ENCODE results near the gene DHX38.
A peak's percentile ranks its signal among the peaks of the same experiment; 100 is the strongest.

DHX38 gene

GRCh38 chr16:72112906-72113615, 19.4 kb downstream of the DHX38 start:
- DNase-seq, result peak in 1 of 10 donors; percentile 82
- intact Hi-C loops (cut with DNase I), result no loop called here

- no peak for DNase-seq
- intact Hi-C loops (cut with DNase I), result no loop called here
Observed at GRCh38 chr16:72113616-72113945, 19.9 kb downstream of the DHX38 start.

DNA sequence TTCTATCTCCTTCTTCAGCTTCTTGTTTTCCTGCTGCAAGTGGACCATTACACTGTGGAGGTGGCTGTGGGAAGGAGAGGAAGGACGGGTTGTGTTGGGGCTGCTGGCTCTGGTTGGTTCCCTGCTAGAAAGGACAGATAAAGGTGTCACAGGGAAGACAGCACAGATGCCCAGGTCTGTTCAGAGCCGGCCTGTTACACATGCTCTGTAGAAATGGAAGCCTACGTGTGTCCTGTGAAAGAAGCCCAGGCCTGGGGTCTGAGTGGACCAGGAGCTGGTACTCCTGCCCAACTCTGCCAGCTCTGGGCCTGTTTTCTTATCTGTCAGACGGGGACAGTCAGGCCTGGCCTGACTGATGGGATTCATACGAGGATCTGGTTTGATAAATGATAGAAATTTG, 26.4 kb downstream of the DHX38 start:
- intact Hi-C loops (cut with DNase I), result loop anchor here (10.0 kb wide), 2 partner anchors 285 to 1755 kb away; no protein-coding TSS in a partner anchor
- DNase-seq, result no peak

GRCh38 chr16:72122308-72122707, 28.7 kb downstream of the DHX38 start:
- no peak for DNase-seq
- intact Hi-C loops (cut with DNase I), result loop anchor here (10.0 kb wide), 2 partner anchors 282 to 1752 kb away; no protein-coding TSS in a partner anchor

DNA sequence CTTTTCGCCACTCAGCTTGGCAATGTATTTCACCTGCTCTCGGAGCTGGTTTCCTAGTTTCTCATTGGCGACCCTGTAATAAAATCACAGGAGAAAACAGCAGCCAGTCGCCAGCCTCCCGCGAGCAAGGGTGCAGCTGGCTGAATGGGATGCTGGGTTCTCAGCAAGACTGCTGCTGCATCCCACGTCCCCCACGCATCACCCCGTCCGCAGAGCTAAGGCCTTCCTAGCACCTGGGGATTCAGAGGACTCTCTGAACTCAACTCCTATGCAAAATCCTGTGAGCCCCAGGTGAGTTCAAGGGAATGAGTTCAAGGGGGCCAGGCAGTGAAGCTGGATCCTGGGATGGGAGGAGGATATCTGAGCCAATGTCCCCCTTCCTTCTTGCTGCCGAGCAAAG, 29.3 kb downstream of the DHX38 start:
- peak in 1 of 10 donors; percentile 55 for DNase-seq
- intact Hi-C loops (cut with DNase I), result loop anchor here (10.0 kb wide), 2 partner anchors 282 to 1752 kb away; no protein-coding TSS in a partner anchor

DNA sequence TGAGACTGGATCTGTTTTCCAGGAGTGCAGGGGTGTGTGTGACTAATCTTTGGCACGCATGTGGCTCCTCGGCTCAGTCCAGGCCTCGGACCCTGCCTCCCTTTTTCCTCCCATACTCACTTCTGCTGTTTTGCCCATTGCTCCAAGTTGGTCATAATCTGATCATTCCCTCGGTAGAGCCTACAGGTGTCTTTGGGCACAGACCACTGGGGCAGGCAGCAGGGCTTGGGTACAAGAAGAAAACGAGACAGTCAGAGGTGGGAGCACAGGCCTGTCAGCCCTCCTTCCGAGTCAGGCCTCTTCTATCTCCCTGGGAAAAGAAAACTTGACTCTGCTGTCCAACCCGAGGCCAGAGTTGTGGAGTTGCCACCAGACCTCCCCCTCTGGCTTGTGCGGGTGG, 29.8 kb downstream of the DHX38 start:
- intact Hi-C loops (cut with DNase I), result loop anchor here (10.0 kb wide), 2 partner anchors 281 to 1751 kb away; no protein-coding TSS in a partner anchor
- DNase-seq, result peak in 1 of 10 donors; percentile 70

DNA sequence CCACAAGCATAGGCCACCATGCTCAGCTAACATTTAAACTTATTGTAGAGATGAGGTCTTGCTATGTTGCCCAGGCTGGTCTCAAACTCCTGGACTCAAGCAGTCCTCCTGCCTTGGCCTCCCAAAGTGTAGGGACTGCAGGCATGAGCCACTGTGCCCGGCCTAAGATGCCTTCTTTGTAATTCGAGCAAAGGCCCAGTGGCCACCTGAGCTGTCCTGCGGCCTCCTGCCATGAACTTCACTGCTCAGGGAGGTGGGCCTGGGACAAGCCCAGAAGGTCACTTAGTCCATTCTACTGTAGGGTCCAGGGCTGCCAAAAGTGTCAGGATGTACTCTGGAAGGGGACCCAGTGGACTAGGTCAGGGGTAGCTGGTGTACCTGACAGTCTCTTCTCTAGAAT, 30.5 kb downstream of the DHX38 start:
- intact Hi-C loops (cut with DNase I), result loop anchor here (10.0 kb wide), 2 partner anchors 281 to 1751 kb away; no protein-coding TSS in a partner anchor
- DNase-seq, result peak in 1 of 10 donors; percentile 59

DNA sequence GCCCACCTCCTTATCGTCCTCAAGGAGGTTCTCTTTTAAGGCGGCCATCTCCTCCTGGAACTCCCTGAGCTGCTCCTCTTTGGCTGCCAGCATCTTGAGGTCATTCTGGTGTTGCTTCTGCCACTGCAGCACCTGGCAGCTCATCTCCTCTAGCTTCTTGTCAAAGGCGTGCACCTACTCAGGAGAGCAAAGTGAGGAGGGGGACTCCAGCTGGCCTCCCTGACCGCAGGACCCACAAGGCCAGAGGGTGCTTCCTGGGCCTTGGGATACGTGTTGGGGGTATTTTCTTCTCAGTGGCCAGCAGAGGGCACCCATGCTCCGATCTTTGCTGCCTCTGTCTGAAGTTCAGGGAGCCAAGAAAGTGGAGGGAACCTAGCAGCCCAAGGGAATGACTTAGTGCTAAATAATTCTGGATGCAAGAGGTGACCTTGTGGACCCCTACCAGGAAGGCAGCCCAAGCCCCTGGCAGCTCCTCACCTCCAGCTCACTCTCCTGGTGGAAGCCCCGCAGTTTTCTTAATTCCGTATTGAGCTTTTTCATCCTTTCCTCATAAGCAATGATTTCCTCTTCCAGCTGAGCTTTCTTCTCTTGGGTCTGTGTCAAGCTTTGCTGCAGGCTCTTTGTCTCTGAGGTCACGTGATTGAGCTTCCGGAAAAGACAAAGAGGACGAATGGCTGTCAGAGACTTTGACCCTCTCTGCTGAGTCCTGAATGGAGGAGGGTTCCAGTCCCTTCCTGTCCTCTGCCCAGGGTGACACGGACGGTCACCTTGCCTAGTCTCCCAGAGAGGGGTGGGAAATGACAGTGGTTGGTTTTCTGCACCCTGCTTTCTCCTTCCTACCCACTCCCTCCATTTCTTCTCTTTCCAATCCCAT, 31.4 kb downstream of the DHX38 start:
- intact Hi-C loops (cut with DNase I), result loop anchor here (1.0 to 10.0 kb wide), 4 partner anchors 77 to 1750 kb away; no protein-coding TSS in a partner anchor
- peak; percentile 46 to 96 (median 81) for DNase-seq

DNA sequence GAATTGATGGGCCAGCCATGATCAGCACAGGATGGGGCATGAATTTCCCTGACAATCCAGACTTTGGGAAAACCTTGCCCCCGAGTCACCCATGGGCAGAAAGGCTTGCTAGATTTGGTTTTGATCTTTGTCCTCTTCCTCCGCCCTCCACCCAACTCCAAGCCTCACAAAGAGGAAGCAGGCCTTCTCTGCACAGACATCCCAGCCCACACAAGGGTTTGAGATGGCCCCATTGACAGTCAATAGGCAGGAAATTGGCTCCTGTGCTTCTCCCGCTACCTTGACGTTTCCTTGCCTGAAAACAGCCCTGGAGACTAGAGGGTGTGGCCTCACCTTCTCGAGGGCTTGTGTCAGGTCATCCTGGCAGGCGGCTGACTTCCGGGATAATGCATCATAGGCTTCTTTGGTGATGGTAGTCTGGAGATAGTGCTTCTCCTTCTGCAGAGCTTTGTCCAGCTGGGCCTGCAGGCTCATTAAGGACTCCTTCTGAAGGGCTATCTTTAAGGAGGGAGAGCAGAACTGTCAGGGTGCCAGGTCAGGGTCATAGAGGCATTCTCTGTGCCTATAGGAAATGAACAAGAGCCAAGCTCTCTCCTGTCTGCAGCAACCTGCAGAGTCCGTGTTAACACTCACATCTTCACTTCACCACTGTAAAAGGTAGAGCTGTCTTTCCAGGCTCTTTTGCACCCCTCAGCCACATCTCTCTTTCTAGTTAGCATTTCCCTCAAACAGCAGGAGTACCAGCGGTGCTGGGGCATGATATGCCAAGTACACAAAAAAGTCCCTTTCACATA, 32.2 kb downstream of the DHX38 start:
- DNase-seq, result peak in 1 of 10 donors; percentile 43
- intact Hi-C loops (cut with DNase I), result loop anchor here (1.0 to 10.0 kb wide), 4 partner anchors 76 to 1749 kb away; no protein-coding TSS in a partner anchor

DNA sequence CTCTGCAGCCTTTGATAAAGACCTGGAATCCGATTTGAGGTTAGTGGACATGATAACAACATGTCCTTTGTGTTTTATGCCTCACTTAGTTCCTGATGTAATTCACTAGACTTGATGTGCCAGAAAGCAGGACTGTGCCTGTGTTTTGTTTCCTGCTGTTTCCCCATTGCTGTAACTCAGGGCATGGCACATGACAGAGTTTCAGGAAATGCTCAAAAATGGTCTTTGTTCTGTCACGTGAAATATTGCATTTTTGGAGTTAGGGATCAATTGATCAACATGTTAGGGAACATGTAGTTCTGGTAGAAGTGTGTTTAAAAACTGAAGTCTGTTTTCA, 32.8 kb downstream of the DHX38 start:
- intact Hi-C loops (cut with DNase I), result loop anchor here (5.0 to 10.0 kb wide), 3 partner anchors 76 to 1748 kb away; no protein-coding TSS in a partner anchor
- DNase-seq, result no peak

GRCh38 chr16:72128701-72129100, 35.1 kb downstream of the DHX38 start:
- no peak for DNase-seq
- intact Hi-C loops (cut with DNase I), result loop anchor here (5.0 to 10.0 kb wide), 3 partner anchors 74 to 1746 kb away; no protein-coding TSS in a partner anchor

DNA sequence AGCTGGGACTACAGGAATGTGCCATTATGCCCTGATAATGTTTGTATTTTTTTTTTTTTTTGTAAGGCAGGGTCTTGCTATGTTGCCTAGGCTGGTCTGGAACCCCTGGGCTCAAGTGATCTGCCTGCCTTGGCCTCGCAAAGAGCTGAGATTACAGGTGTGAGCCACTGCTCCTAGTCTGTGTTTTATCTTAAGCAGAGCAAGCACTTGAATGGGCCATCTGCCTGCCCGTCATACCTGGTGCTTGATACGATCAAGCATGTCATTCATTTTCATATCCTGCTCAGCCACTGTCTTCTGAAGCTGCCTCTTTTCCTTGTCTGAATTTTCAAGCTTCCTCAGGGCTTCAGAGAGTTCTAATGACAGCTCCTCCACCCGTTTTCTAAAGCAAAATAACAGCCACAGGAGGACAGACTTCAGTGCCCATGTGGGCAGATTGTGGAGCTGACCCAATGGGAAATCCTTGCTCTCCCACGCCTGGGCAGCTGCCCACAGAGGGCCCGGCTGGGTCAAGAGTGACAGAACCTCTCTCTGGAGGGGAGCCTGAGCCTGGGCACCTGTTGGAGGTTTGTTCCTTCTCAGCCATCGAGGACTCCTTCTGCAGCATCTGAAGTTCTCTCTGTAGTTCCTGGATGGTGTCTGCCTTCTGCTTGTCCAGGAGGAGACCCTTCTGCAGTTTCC, 36.5 kb downstream of the DHX38 start:
- intact Hi-C loops (cut with DNase I), result loop anchor here (5.0 to 10.0 kb wide), 3 partner anchors 72 to 1745 kb away; no protein-coding TSS in a partner anchor
- DNase-seq, result no peak

DNA sequence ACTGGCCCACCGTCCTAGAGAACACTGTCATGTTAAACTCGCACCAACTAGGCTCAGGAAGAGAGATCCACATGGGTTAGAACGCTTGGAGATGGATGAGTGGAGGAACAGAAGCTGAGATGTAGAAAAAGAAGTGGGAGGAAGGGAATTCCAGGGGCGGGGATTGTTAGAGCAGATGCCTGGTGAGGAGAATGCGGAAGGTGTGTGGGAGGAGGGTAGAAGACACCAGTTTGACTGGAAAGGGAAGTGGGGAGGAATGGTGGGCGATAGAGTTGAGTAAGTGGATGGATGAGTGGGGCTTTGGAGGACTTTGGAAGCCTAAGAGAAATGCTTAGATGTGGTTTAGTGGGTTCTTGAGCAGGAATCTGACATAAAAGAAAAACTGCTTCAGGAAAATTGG, 37.4 kb downstream of the DHX38 start:
- DNase-seq, result no peak
- intact Hi-C loops (cut with DNase I), result no loop called here

DNA sequence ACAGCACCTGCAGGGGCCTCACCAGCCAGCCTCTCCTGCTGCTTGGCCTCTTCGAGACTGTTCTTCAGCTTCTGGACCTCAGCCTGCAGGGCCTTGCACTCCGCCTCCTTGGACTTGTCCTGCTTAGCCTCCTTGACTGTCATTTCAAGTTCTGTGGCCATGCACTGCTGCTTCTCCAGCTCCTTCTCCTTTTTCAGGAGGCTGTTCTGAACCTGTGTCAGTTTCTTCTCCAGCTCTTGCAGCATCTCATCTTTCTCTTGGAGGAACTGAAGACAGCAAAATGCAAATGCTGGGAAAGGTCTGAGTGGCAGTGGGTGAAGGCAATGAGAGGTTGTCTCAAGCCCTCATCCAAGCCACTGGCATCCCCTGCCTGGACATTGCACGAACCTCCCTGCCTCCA, 39.1 kb downstream of the DHX38 start:
- intact Hi-C loops (cut with DNase I), result no loop called here
- DNase-seq, result no peak

DNA sequence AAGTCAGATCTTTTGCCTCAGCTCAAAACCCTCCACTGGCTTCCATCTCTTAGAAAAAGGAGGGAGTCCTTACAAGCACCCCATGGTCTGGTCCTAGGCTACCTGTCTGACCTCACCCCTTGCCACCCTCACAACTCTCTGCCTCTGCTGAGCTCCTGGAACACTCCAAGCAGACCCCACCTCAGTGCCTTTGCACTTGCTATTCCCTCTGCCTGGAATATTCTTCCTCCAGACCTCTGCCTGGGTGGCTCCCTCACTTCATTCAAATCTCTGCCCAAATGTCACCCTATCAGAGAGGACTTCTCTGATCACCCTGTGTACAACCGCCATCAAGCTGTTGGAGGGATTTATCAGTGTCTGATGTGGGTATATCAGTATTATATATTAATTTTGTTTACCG, 40.9 kb downstream of the DHX38 start:
- intact Hi-C loops (cut with DNase I), result no loop called here
- no peak for DNase-seq

DNA sequence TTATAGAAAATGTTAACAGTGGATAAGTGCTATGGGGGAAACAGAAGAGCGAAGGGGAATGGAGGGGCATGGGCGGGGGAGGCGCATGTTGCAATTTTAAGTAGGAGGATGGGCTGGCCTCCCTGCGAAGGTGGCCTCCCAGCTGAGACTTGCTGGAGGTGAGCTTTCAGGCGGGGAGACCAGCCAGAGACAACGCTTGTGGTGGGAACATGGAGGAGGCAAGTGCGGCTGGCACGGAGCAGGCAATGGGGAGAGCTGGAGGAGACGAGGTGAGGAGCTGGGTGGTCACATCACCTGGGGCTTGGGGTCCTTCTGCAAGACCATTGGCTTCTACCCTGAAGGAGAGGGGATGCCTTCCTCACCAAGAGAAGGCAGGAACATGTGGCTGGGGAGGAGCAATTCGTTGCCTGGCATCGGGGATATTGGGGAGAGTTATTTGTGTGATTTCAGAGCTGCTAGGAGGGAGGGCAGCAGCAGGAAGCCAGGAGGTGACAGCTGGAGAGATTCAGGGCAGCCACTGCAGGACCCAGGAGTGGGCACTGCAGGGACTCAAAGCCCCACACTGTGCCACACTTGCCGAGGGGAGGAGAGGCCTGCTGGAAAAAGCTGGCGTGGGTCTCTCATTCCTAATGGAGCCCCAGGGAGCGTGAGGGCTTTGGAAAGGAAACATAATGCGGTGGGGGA, 43.9 kb downstream of the DHX38 start:
- peak in 1 of 10 donors; percentile 67 for DNase-seq
- intact Hi-C loops (cut with DNase I), result no loop called here

GRCh38 chr16:72138064-72138572, 44.5 kb downstream of the DHX38 start:
- DNase-seq, result peak in 1 of 10 donors; percentile 67
- intact Hi-C loops (cut with DNase I), result no loop called here

DNA sequence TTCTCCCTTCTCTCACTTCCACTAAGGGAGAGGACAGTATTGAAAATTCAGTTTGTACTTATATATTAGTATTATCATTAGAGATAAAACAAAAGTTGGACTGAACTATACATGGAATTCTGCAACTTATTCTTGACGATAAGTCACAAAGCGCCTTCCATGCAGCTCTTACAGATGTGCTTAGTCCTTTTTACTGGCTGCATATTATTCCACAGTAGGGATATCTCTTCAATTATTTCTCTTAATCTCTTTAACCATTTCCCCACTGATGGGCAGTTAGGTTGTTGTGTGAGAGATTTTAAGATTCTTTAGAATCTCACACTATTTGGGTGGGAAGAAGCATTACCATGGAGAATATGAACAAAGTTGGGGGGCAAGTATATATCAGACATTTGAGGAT, 46.3 kb downstream of the DHX38 start:
- DNase-seq, result no peak
- intact Hi-C loops (cut with DNase I), result no loop called here

DNA sequence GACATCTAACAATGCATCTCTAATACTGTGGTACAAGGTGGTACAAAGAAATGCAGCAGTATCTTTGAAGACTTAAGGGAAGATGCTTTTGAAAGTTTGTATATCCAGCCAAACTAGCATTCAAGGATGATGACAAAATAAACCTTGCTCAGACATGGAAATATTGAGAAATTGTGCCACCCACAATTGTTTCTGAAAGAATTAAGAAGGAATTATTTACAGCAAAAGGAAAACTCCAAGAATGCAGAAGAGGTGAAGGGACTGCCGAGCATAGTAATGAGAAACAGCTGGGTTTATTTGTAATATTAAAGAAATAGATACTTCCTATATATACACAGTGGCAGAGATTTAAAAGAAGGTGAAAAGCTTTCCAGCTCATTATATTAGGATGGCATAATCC, 48.8 kb downstream of the DHX38 start:
- no peak for DNase-seq
- intact Hi-C loops (cut with DNase I), result no loop called here

Measured in posterior cingulate gyrus (tissue), 11 donors.